DMS153 (cell line): ENCODE measurements around the gene STARD9.
A peak's percentile ranks its signal among the peaks of the same experiment; 100 is the strongest.
"Not testable (repeated sequence)": the region's sequence is repeated elsewhere in the genome, so short reads cannot be mapped to it uniquely, and the experiment has no call there.

ENCODE experiments used
- DNase-seq: peaks from one replicate; lab custom pipeline; 2025; lab: John Stamatoyannopoulos, UW

Gene STARD9

DNA sequence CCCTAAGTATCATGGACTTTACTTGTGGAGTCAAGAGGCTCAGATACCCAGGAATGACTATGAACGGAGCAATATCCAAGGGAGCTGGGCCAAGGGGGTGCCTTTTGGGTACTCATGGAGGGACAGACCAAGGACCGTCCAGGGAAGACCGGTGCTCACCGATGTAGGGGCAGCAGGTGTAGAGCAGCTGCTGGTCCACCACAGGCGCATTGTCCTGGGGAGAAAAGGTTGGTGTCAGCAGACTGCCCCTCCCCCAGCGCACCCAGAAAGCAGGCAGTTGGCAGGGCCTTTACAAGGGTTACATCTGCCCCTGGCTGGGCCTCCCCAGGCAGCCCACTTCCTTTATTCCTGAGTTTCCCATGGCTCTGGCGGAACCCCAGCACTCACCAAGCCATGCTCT, 154.0 kb downstream of the STARD9 start:
- no peak for DNase-seq

DNA sequence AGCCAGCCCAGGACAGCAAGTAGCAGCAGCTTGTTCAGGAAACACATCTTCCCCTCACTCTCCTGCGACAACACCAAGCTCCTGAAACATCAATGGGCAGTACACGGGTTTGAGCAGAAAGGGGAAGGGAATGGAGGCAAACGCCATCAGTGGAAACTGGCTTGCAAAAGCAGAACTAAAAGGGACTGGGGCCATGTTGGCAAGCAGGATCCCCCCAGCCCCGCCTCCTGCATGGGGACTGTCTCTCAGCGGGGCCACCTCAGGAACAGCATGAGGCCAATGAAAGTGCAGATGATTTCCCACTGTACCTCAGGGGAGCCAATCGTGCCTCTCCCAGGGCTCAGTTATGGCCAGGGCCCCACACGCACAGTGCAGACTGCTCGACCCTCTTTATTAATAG, 154.7 kb downstream of the STARD9 start:
- DNase-seq: no peak

DNA sequence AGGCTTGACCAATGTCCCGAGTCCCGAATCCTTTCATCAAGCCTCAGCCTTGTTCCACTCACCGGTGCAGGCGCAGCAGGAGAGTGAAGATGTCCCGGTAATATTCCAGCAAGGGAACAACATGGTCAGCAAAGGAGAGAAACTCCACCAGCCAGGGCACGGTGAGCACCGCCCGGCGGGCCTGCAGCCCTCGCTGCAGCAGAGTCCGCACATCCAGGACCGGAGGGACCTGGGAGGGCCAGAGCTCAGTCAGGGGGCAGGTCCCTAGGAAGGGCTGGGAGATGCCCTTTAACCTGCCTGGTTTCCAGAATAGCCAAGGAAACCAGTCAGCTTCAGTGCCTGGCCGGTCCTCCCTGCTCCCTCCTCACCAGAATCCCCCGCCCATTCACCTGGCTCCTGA, 155.1 kb downstream of the STARD9 start:
- DNase-seq: no peak

DNA sequence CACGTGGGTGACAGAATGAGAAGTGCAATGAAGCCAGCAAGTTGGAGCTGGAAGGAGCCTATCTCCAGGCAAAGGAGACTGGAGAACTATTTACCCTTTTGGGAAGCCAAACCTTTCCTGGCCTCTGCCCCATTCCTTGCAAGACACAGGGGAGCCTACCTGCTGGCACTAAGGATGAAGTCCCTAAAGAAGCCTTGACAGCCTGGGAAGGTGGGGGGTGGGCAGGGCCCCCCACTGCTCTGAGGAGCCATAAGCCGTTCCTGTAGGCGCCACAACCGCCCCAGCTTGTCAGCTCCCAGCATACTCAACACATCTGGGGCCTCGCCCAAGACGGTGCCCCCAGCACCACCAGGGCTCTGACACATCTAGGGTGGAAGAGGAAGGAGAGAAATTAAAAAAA, 156.1 kb downstream of the STARD9 start:
- DNase-seq: no peak

DNA sequence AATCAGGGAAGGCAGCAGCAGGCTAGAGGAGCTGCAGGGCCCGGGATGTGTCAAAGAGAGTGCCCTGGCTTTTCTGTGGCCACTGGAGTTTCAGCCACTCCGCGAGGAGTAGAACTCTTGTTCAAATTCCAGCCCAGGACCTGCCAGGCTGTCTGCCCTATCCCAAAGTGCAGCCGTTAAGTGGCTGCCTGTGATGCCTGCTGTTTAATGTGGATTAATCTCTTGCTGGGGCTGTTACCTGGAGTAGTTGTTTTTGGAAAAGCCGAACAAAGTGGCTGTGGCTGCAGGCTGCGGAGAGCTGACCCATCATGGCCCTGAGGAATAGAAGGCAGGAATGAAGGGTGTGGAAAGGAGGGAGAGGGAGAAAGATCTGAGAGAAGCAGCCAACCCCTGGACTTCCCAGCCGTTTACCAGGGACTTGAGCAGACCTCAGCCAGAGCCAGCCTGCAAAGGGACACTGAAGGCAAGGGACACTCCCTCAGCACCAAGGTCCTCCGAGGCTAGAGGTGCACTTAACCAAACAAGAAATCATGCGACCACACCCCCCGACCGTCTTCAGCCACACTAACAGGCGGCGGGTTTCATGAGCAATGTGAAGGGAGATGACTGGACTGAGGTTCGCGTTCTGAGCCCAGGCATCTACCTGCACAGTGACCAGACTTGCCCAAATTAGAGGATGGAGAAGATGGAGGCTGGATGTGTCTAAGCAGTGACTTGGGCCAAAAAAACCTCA, 156.9 kb downstream of the STARD9 start:
- DNase-seq: no peak

DNA sequence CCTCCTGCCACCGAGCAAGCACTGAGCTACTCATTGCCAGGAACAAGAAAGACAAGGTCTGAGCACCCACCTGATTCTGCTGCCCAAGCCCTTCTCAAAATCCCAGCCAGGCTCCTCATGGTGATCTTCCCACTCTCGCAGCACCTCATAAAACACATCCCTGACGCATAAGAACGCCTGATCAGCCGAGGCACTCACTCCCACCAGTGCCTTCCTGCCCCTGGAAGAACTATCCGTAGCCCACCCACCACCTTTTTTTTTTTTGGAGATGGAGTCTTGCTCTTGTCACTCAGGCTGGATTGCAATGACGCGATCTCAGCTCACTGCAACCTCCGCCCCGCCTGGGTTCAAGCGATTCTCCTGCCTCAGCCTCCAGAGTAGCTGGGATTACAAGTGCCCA, 157.6 kb downstream of the STARD9 start:
- DNase-seq: no peak

DNA sequence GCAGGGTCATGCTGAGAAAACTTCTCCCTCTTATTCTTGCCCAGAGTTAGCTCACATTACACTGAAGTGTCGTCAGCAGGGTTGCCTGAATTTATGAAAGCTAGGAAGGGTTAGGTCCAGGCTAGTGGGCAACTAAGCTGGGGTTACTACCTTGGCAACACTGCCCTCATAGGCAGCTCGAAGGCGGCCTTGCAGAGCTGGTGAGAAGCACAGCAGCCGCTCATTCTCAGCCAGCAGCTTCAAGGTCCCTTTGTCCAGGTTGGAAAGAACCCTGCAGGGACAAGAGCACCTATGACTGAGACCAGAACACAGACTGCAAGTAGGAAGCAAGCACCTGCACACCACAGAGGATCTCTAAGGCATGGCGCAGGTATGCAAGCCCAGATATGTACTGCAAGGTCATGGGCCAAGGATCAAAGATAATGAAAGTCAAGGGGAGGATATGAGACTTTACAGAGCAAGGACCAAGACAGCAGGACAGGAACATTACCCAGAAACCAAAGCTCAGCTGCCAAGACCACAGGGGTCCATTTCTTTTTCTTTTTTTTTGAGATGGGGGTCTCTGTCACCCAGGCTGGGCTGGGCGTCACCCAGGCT, 158.8 kb downstream of the STARD9 start:
- no peak for DNase-seq

DNA sequence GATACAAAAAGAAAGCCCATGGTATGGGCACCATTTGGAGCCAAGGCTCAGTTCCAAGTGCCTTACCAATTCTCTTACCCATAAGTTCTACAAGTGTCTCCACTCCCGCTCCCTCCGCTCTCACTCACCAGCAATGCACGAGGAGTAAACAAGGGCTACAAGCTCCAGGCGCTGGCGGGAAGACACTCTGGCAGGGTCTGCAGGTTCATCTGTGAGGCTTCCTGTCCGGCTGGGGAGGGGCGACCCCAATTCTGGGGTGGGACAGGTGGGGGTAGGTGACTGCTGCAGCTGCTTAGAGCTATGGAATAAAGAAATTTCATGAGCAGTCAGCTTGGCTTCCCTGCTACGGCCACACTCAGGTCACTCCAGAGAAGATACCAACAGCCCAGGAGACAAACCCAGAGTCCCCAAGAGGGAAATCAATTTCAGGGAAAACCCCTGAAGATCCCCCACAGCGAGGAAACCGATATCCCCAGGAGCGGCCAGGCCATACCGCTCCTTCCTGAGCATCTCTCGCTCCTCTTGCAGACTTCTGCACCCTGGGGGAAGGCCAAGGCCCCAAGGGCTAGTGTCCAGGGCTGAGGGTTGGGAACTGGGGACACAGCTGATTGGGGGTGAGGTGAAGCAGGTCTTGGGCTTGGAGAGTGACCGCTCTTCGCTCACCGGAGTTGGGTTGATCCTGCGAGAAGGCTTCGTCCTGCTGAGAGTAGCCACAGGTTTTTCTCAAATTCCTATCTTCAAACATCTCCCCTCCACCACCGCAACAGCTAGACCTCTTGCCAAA, 160.2 kb downstream of the STARD9 start:
- DNase-seq: no peak

DNA sequence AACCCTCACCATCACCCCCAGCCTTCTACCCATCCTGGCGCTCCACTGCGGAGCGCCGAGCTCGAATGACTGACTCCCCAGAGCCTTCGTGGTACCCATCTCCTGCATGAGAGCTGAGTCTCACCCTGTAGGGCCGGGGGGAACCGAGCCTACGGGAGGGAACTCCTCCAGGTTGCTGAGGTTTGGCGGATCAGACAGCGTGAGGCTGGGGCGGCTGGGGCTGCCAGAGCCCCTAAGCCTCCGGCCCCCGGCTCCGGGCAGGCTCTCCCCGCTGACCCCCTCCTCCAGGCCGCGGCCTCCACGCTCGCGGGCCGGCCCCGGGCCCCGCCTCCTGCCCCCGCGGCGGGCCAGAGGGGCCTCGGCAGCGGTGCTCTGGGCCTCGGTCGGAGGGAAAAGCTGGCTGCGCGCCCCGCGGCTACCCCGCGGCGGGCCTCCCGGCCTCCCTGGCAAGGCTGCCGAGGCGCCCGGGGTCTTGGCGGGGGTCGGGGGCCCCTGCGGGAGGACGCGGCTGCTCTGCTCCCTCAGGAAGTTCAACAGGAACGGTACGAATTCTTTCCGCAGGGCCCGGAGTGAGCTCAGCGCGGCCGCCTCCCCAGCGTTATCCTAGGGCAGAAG, 160.9 kb downstream of the STARD9 start:
- DNase-seq: no peak

DNA sequence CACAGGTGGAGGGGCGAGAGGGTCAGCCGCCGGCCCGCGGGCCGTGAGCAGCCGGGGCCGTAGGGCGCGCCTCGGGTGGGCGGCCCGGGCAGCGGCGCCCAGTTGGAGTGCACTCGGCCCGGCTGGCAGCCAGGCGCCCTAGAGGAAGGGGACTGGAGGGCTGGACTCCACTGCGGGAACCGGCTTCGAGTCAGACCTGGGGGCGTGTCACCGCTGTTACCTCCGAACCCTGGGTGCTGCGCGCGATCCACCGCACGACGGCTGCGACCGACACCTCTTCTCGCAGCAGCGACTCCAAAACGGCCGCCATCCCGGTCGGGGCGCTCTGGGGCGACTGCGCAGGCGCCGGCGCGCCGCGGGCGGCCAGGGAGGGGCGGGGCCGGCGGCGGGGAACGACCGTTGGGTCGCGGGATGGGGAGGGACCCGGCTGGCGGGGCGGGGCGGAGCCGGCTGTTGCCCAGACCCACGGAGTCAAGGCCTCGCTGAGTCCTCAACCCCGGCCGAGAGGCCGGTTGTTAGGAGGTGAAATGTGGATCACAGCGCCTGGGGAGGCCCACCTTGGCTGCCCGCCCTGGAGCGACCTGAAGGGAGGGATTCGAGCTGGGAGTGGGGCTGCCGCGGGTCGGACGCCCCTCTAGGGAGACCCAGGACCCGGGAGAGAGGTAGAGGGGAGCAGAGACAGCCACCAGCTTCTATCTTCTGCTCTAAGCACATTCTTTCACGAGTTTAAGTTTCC, 161.6 kb downstream of the STARD9 start, which contains the start of gene CDAN1:
TSS of gene CDAN1 (minus strand) at position 336 of the 736 bp plus-strand sequence. CDS start at position 310, 26 bp downstream.
- DNase-seq: peak; percentile 41

DNA sequence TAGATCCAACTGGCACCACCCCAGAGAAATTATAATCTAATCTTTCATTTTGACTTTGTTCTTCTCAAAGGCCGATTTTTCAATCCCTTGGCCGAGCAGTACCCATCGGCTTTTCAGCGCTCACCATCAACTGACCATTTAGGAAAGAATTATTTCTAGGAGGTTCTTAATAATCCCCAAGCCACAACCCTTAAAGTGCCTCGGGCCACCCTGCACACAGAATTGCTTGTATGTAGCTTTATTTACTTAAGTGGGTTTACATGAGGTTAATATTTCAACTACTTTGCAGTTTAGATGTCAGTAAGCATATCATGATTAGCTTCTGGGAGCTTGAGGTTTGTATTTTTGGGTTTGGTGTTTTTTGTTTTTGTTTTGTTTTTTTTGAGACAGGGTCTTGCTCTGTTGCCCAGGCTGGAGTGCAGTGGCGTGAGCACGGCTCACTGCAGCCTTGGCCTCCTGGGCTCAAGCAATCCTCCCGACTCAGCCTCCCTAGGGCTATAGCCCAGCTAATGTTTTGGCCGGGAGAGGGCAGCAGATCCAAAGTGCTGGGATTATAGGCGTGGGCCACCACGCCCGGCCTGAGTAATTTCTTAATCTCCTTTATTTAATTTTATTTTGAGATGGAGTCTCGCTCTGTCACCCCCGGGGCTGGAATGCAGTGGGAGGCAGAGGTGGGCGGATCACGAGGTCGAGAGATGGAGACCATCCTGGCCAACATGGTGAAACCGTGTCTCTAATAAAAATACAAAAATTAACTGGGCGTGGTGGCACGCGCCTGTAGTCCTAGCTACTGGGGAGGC, 162.3 kb downstream of the STARD9 start:
- no peak for DNase-seq

DNA sequence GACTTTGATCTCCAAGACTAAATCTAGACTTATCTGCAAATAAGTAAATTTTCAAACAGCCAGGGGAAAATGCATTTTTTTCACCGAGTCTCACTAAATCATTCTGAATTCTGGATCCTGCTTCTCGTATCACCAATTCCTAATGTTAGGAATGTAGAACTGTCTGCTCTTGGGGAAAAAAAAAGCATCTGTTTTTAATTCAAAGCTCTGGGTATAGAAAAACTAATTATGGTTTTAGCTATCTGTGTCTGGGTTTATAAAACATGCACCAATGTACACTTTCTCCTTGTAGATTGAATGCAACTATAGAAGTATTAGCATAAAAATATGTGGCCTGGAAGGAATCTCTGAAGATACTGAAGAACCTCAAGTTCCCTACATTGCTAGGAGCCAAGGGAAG, 166.3 kb downstream of the STARD9 start:
- DNase-seq: no peak

DNA sequence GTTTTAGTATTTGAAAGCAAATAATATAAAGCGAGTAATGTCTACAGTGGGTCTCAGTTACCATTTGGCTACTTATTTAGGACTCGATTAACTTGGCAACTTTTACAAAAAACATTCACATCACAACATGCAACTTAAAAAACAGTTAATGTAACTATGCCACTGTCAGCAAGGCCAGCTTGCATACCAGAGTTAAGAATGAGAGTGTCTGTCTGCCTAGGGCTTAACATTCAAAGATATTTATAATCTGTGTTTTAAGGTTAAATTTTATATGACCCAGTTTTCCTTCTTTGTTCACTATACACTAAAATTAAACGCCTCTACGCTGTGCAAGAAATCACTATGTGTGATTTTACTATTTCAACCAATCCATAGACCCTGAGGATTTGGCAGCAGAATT, 166.7 kb downstream of the STARD9 start:
- no peak for DNase-seq

DNA sequence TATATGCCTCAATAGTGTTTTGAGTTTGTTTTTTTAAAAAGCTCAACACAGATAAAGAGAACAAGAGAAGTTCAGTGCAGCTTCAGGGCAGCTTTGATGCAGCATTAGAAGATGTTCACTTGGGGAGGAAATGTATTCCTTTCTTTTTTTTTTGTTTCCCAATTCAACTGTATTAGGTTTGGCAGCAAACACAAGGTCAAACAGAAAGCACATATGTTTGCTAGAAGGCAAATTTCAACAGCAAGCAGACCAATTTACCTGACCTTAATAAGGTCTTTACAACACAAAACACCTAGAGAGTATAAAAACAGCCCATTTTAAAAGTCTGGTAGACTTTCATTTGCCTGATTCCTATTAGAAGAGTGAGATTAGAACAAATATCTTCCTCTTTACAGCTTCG, 168.8 kb downstream of the STARD9 start:
- DNase-seq: no peak

DNA sequence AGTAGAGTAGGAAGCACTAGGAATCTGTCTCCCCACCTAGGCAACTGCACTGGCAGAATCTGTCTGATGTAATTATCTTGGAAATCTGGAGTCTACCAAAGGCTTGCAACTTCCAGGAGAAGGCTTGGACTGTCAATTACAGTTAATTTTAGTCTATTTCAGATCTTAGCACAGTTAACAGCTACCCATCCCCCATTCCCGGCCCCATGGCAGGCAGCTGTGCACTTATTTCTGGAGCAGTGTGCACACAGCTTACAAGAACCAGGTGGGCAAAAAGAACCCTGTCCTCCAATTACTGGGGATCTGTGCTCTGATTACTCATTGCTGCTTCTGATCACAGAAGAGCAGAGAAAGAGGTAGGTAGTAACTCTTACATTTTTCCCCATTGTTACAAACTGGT, 173.9 kb downstream of the STARD9 start:
- DNase-seq: no peak

DNA sequence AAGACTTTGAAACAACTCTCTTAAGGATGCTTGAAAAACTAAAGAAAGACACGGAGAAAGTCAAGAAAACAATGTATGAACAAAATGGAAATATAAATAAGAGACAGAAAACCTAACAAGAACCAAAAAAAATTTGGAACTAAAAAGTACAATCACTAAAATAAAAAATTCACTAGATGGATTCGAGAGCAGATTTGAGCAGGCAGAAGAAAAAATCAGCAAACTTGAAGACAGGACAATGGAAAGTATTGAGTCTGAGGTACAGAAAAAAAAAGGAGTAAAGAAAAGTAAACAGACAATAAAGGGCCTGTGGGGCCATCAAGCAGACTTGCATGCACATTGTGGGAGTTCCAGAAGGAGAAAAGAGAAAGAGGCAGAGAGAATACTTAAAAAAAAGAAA, 174.9 kb downstream of the STARD9 start:
- DNase-seq: no peak

DNA sequence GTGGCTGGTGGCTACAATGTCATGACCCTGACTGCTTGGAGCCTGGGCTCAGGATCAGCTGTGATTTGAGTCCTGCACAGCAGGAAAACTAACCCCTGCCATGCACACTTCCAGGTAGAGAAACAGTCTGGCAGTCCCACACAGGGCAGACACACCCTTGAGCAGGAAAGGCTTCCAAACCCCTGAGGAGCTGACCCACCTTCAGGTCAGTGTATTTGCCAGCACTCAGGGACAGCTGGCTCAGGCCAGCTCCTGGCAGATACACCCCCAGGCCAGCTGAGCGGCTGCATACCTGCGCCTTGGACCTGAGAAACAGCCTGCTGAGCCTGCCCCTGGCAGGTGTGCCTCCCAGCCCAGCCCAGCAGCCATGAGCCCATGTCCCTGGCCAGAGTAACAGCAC, 183.7 kb downstream of the STARD9 start:
- DNase-seq: no peak

DNA sequence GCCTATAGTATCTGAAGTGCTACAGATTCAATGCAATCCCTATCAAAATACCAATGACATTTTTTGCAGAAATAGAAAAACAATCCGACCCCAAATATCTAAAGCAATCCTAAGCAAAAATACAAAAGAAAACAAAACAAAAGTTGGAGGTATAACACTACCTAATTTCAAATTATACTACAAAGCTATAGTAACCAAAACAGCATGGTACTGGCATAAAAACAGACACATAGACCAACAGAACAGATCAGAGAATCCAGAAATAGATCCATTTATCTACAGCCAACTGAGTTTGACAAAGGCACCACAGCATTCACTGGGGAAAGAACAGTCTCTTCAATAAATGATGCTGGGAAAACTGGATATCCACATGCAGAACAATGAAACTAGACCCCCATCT, 185.4 kb downstream of the STARD9 start:
- DNase-seq: no peak

DNA sequence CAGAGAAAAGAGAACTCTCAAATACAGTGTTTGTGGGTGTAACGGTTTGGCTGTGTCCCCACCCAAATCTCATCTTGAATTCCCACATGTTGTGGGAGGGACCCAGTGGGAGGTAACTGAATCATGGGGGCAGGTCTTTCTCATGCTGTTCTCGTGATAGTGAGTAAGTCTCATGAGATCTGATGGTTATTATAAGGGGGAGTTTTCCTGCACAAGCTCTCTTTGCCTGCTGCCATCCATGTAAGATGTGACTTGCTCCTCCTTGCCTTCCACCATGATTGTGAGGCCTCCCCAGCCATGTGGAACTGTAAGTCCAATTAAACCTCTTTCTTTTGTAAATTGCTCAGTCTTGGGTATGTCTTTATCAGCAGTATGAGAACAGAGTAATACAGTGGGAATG, 186.4 kb downstream of the STARD9 start:
- not testable (repeated sequence) for DNase-seq

DNA sequence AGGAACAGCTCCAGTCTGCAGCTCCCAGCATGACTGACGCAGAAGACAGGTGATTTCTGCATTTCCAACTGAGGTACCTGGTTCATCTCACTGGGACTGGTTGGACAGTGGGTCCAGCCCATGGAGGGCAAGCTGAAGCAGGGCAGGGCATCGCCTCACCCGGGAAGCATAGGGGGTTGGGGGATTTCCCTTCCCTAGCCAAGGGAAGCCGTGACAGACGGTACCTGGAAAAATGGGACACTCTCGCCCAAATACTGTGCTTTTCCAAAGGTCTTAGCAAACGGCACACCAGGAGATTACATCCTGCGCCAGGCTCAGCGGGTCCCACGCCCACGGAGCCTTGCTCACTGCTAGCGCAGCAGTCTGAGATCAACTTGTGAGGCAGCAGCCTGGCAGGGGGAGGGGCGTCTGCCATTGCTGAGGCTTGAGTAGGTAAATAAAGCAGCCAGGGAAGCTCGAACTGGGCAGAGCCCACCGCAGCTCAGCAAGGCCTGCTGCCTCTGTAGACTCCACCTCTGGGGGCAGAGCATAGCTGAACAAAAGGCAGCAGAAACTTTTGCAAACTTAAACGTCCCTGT, 188.8 kb downstream of the STARD9 start:
- not testable (repeated sequence) for DNase-seq

DNA sequence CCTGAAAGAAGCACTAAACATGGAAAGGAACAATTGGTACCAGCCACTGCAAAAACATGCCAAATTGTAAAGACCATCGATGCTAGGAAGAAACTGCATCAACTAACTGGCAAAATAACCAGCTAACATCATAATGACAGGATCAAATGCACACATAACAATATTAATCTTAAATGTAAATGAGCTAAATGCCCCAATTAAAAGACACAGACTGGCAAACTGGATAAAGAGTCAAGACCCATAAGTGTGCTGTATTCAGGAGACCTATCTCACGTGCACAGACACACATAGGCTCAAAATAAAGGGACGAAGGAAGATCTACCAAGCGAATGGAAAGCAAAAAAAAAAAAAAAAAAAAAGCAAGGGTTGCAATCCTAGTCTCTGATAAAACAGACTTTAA, 190.7 kb downstream of the STARD9 start:
- not testable (repeated sequence) for DNase-seq
